Gastrocnemius medialis (tissue), 4 donors: ENCODE results near the gene ADGRB3. TPM values are rescaled to one million over a fixed set of nuclear protein-coding genes. Genes with fewer than 3 reads are reported as not detected.

Experiments used
- ATAC-seq, 2 donors: fragments of 150-250 bp; one replicate each; pipeline ENCODE4 v1.9.1; 2016
- DNase-seq, 2 donors: peaks; one replicate each; pipeline ENCODE4 v3.0.0-alpha.2; 2019
- H3K27ac ChIP-seq, 4 donors: fragments of 200-600 bp; sonication (generic); 1 replicate in 1 of 4; 2 replicates in 3 of 4; pipeline ENCODE4 v1.5.1; 2016 to 2018; ENCODE audit warnings: mild to moderate bottlenecking in 2 of 4, moderate library complexity in 1 of 4
- H3K27me3 ChIP-seq, 3 donors: fragments of 200-600 bp; sonication (generic) in 2 of 3; 1 replicate in 1 of 3; 2 replicates in 2 of 3; pipeline versions ENCODE4 v1.5.1 to v1.6.0; 2016 to 2019; ENCODE audit warnings: mild to moderate bottlenecking in 1 of 3, moderate library complexity in 1 of 3
- H3K36me3 ChIP-seq, 2 donors: fragments of 200-600 bp; sonication (generic) in 1 of 2; one replicate each; pipeline ENCODE4 v1.5.1; 2017 to 2018
- H3K4me1 ChIP-seq, 2 donors: fragments of 200-600 bp; sonication (generic) in 1 of 2; one replicate each; pipeline ENCODE4 v1.5.1; 2016 to 2017; ENCODE audit warnings: mild to moderate bottlenecking in 2 of 2
- H3K4me3 ChIP-seq, 4 donors: fragments of 200-600 bp; sonication (generic) in 3 of 4; 1 replicate in 1 of 4; 2 replicates in 3 of 4; pipeline ENCODE4 v1.5.1; 2016 to 2019; ENCODE audit warnings: mild to moderate bottlenecking in 2 of 4
- H3K9me3 ChIP-seq, 3 donors: fragments of 200-600 bp; sonication (generic) in 2 of 3; 1 replicate in 1 of 3; 2 replicates in 2 of 3; pipeline ENCODE4 v1.5.1; 2016 to 2019
- POLR2A ChIP-seq, 2 donors: fragments of 450-650 bp; IDR thresholded peaks; one replicate each; pipeline ENCODE4 v1.6.1; 2017; ENCODE audit warnings: antibody characterized with exemption in 2 of 2, mild to moderate bottlenecking in 2 of 2, moderate library complexity in 2 of 2
- in situ Hi-C, 4 donors: fragments of 200-750 bp; cut with MboI; loops; one replicate each; pipeline versions ENCODE4 v1.15.0 to v1.8.0; 2017; ENCODE audit warnings: low sequenced_read_pairs in 4 of 4
- intact Hi-C: fragments of 100-400 bp; cut with DNase I; formaldehyde crosslinking; loops from one replicate; pipeline ENCODE4 v1.15.1; 2023; ENCODE audit warnings: low total_unique reads
- total RNA-seq, 4 donors: library from RNA; depleted of rRNA; stranded (reverse); fragments of >200 nt; gene quantifications; one replicate each; pipeline versions ENCODE4 v1.1.0 to v1.2.3, GENCODE V29; 2016
- TF ChIP-seq, protein P1 (sequence below), 5 experiments: fragments of 450-650 bp in 3 of 5; fragments of 200-600 bp in 2 of 5; sonication (generic) in 2 of 5; IDR thresholded peaks in 4 of 5; conservative IDR thresholded peaks in 1 of 5; 1 replicate in 4 of 5; 2 replicates in 1 of 5; pipeline ENCODE4 v1.5.1; 2016 to 2019; ENCODE audit warnings: antibody characterized with exemption in 5 of 5, mild to moderate bottlenecking in 3 of 5, moderate library complexity in 3 of 5

The ADGRB3 gene
- total RNA-seq, 4 donors from 2014 or later: 0.56 to 0.58 (median 0.58) TPM; not detected in 1

DNA sequence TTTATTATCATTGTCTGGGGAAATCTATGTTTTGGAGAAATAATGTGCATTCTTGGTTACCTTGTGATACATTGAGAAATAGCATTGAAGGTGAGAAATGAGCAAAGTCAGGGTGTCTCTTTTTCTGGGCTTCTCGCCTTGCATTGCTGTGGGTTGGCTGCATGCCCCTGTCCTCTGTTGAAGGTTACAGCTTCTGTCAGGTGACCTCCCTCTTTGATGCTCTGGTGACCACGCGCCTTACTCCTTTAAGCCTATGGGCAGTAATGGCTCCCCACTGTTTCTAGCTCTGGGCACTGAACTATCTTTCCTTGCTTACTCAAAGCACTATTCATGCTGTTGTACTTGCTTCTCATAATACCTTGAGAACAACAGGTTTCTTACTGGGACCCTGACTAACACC lies 14.6 kb downstream of the ADGRB3 start:
- H3K27me3 ChIP-seq: no peaks in the 10 kb centered on the region
- no peak for DNase-seq
- ATAC-seq: no peak
- in situ Hi-C loops: loop anchor here in 2 of 4 donors (25.0 kb wide), 1 partner anchor 313 kb away; no protein-coding TSS in a partner anchor
- H3K9me3 ChIP-seq: no peaks in the 10 kb centered on the region
- no peak overlapping the region for H3K4me3 ChIP-seq
- no peak for TF ChIP-seq POLR2A (IDR thresholded peaks at IDR 0.05)
- TF ChIP-seq, protein P1, sequence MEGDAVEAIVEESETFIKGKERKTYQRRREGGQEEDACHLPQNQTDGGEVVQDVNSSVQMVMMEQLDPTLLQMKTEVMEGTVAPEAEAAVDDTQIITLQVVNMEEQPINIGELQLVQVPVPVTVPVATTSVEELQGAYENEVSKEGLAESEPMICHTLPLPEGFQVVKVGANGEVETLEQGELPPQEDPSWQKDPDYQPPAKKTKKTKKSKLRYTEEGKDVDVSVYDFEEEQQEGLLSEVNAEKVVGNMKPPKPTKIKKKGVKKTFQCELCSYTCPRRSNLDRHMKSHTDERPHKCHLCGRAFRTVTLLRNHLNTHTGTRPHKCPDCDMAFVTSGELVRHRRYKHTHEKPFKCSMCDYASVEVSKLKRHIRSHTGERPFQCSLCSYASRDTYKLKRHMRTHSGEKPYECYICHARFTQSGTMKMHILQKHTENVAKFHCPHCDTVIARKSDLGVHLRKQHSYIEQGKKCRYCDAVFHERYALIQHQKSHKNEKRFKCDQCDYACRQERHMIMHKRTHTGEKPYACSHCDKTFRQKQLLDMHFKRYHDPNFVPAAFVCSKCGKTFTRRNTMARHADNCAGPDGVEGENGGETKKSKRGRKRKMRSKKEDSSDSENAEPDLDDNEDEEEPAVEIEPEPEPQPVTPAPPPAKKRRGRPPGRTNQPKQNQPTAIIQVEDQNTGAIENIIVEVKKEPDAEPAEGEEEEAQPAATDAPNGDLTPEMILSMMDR (IDR thresholded peaks at IDR 0.05 in 4 of 5, conservative IDR thresholded peaks at IDR 0.05 in 1 of 5): no peak
- intact Hi-C loops: no loop called here
- H3K27ac ChIP-seq: no peak overlapping the region
- H3K4me1 ChIP-seq: peaks cover 0 to 4% of the 10 kb centered on the region in 2 donors
- no peaks in the 10 kb centered on the region for H3K36me3 ChIP-seq

DNA sequence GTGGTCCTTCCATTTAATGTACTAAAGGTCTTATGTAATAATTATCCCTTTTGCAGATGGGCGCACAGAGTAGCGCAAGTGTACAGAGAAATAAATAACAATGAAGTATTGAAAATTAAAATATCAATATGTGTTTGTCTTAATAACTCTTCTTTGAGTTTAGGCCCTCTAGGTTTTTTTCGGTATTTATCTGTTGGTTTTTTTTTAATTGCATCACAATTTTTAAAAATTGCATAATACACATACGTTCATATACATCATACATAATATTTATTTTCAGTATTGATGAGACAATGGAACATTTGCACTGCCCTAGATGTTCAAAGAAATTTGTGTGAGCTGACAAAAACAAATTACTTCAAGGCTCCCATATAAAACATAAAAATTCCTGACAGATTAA lies 15.1 kb downstream of the ADGRB3 start:
- intact Hi-C loops (no loop called here), in situ Hi-C loops (no loop called here)
- H3K27ac ChIP-seq: no peak overlapping the region
- H3K9me3 ChIP-seq: no peaks in the 10 kb centered on the region
- H3K4me1 ChIP-seq: peaks cover 0 to 4% of the 10 kb centered on the region in 2 donors
- no peaks in the 10 kb centered on the region for H3K36me3 ChIP-seq
- H3K27me3 ChIP-seq: no peaks in the 10 kb centered on the region
- no peak overlapping the region for H3K4me3 ChIP-seq
- no peak for ATAC-seq
- TF ChIP-seq POLR2A (IDR thresholded peaks at IDR 0.05): no peak
- TF ChIP-seq, protein P1 (IDR thresholded peaks at IDR 0.05 in 4 of 5, conservative IDR thresholded peaks at IDR 0.05 in 1 of 5): no peak
- DNase-seq: no peak

DNA sequence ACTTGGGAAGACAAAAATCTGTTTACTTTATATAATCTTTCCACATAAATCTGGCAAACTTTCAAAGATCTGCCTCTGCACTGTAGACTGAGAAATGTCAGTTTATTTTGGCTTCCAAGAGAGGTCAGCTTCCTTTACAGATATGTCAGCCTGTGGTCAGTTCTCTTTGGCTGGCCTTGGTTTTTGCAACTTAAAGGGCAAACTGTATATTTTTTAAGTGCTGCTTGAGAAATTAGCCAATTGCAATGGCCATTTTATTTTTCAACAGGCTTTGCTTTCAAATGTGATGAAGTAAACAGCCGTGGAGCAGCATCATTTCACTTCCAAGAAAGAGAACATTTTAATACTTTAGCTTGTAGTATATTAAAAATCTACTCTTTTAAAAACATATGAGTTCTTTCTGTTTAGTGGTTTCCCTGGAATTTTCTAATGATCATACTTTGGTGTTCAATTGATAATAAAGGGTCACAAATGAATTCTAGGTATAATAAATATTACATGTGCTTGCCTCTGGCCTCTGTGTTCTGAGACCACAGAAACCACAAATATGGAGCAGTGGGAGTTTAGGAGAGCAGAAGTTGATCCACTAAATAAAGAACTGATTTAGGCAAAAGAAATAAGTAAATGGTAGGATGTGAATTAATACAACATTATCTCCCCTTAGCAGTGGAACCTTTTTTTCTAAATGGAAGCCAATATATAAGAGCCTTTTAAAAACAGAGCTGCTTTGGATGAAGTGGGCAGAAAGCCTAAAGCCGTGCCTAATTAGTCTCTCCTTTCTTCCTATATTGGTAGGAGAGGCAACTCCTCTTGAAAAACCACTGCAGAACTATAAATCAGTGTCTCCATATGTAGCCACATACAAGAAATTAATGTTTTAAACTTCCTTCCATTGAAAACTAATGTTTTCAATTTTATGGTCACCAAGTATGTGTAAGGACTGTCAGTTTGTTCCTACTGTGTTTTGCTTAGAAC lies 16.2 kb downstream of the ADGRB3 start:
- no peak for DNase-seq
- Histone ChIP-seq H3K4me1 (peaks cover 0 to 4% of the 10 kb centered on the region in 2 donors), H3K27me3 (no peaks in the 10 kb centered on the region), H3K36me3 (no peaks in the 10 kb centered on the region), H3K27ac (no peak overlapping the region), H3K9me3 (no peaks in the 10 kb centered on the region), H3K4me3 (no peak overlapping the region)
- intact Hi-C loops (no loop called here), in situ Hi-C loops (no loop called here)
- TF ChIP-seq POLR2A (IDR thresholded peaks at IDR 0.05): no peak
- TF ChIP-seq, protein P1 (IDR thresholded peaks at IDR 0.05 in 4 of 5, conservative IDR thresholded peaks at IDR 0.05 in 1 of 5): no peak
- no peak for ATAC-seq

DNA sequence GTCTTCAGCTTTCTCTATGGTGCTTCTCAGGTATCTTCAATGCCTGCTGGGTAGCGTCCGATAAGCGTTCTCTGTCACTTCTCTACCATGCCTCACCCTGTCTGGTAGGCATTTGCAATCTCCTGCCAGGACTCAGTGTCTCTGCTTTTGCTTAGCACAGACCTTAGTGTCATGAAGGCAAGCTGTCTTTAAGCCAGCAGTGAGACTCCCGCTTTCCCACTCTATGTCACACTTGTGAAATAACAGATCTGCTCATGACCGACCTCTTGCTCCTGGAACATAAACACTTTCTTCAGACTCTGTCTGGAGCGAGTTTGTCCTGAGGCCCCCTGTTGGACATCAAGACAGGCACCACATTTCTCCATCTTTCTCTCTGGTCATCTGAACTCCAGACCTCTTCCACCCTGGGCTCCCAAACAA lies 17.0 kb downstream of the ADGRB3 start:
- in situ Hi-C loops (no loop called here), intact Hi-C loops (no loop called here)
- TF ChIP-seq POLR2A (IDR thresholded peaks at IDR 0.05): no peak
- TF ChIP-seq, protein P1 (IDR thresholded peaks at IDR 0.05 in 4 of 5, conservative IDR thresholded peaks at IDR 0.05 in 1 of 5): no peak
- no peak overlapping the region for H3K27ac ChIP-seq
- ATAC-seq (no peak), DNase-seq (no peak)
- H3K27me3 ChIP-seq: no peaks in the 10 kb centered on the region
- H3K9me3 ChIP-seq: no peaks in the 10 kb centered on the region
- no peak overlapping the region for H3K4me3 ChIP-seq
- no peaks in the 10 kb centered on the region for H3K36me3 ChIP-seq
- H3K4me1 ChIP-seq: peaks cover 0 to 4% of the 10 kb centered on the region in 2 donors
